ENCODE results near the gene DNAJC6. TPM values are rescaled to one million over a fixed set of nuclear protein-coding genes. Genes with fewer than 3 reads are reported as not detected.

DNAJC6 gene
- total RNA-seq, 2 donors from 2014 or later: 1.3 to 2.2 TPM

DNA sequence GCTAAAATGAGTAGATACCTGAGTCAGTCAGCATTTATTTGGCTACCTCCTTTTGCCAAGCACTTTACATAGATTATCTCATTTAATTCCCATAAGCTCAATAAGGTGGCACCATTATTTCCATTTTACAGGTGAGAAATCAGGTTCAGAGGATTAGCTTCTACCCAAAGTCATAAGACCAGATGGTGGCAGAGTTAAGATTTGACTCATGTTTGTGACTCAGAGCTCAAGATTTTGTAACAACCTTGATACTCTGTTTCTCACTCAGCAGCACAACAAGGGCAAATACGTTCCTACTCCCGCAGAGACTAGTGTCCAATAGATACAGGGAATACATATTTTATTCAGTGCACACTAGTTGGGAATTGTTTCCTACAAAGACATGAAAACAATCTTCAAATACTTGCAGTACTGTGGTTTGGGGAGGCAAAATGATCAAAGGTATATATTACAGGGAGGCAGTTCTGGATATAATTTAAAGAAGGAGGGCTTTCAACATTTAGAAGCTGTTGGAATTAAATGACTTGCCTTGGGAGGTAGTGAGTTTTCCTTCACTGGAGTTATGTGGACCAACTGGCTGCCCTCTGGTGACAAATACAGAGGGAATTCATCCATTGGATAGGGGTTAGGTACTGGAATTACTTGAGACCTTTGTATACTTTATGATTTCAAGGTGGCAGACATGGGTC is 114.7 kb downstream of the DNAJC6 start:
- H3K36me3 ChIP-seq: peaks cover 8% of the 10 kb centered on the region
- H3K9me3 ChIP-seq: no peaks in the 10 kb centered on the region
- H3K4me3 ChIP-seq: no peak overlapping the region
- TF ChIP-seq, protein P1, sequence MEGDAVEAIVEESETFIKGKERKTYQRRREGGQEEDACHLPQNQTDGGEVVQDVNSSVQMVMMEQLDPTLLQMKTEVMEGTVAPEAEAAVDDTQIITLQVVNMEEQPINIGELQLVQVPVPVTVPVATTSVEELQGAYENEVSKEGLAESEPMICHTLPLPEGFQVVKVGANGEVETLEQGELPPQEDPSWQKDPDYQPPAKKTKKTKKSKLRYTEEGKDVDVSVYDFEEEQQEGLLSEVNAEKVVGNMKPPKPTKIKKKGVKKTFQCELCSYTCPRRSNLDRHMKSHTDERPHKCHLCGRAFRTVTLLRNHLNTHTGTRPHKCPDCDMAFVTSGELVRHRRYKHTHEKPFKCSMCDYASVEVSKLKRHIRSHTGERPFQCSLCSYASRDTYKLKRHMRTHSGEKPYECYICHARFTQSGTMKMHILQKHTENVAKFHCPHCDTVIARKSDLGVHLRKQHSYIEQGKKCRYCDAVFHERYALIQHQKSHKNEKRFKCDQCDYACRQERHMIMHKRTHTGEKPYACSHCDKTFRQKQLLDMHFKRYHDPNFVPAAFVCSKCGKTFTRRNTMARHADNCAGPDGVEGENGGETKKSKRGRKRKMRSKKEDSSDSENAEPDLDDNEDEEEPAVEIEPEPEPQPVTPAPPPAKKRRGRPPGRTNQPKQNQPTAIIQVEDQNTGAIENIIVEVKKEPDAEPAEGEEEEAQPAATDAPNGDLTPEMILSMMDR (IDR thresholded peaks at IDR 0.05): no peak
- H3K4me1 ChIP-seq: peaks cover 10% of the 10 kb centered on the region
- DNase-seq: no peak
- no peak overlapping the region for H3K27ac ChIP-seq
- intact Hi-C loops (cut with DNase I): no loop called here
- H3K9ac ChIP-seq (ENCODE audit: low read depth in 2 of 2, low read length in 2 of 2): no peak overlapping the region
- no peaks in the 10 kb centered on the region for H3K27me3 ChIP-seq

DNA sequence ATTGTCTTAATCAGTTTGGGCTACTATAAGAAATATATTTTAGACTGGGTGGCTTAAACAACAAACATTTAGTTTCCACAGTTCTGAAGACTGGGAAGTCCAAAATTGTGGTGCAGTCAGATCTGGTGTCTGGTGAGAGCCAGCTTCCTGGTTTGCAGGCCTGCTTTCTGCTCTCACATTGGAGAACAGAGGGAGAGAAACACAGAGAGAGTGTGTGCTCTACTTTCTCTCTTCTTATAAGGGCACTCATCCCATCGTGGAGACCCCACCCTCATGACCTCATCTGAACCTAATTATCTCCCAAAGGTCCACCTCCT is 115.2 kb downstream of the DNAJC6 start:
- TF ChIP-seq, protein P1 (IDR thresholded peaks at IDR 0.05): no peak
- no peak overlapping the region for H3K4me3 ChIP-seq
- no peak overlapping the region for H3K27ac ChIP-seq
- intact Hi-C loops (cut with DNase I): no loop called here
- no peaks in the 10 kb centered on the region for H3K9me3 ChIP-seq
- H3K27me3 ChIP-seq: no peaks in the 10 kb centered on the region
- no peak overlapping the region for H3K9ac ChIP-seq (ENCODE audit: low read depth in 2 of 2, low read length in 2 of 2)
- peaks cover 8% of the 10 kb centered on the region for H3K36me3 ChIP-seq
- H3K4me1 ChIP-seq: peaks cover 10% of the 10 kb centered on the region
- DNase-seq: no peak

DNA sequence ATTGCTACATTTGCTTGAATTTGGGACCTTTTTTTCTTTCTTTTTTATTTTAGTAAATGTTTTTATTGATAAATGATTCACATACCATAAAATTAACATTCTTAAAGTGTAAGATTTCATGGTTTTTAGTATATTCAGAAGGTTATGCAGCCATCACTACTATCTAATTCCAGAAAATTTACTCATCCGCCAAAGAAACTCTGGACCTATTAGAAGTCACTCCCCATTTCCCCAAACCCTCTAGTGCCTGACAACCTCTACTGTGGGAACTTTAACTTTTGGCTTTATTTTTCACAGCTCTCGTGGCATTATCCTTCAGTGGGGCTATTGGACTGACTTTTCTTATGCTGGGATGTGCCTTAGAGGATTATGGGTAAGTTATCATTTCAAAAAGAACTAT is 115.7 kb downstream of the DNAJC6 start:
- Histone ChIP-seq H3K4me3 (no peak overlapping the region), H3K9me3 (no peaks in the 10 kb centered on the region), H3K27ac (no peak overlapping the region), H3K9ac (ENCODE audit: low read depth in 2 of 2, low read length in 2 of 2) (no peak overlapping the region), H3K27me3 (no peaks in the 10 kb centered on the region), H3K36me3 (peaks cover 8% of the 10 kb centered on the region), H3K4me1 (peaks cover 10% of the 10 kb centered on the region)
- intact Hi-C loops (cut with DNase I): no loop called here
- no peak for DNase-seq
- TF ChIP-seq, protein P1 (IDR thresholded peaks at IDR 0.05): no peak

DNA sequence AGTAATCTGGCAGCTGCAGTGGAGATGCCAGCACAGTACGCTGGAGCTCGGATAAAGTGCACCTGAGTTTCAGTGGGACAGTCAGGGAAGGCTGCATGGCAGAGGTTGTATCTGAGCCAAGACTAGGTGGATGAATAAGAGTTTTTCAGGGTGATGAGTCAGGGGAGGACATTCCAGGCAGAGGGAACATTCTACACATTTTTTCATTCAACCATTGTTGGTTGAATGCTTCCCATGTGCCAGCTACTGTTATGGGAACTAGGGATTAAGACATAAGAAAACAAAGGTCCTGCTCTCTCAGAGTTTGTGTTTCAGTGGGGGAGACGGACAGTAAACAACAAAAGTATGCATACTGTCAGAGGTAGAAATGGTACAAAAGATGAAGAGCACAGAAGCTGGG is 116.4 kb downstream of the DNAJC6 start:
- TF ChIP-seq, protein P1 (IDR thresholded peaks at IDR 0.05): no peak
- Histone ChIP-seq H3K9me3 (no peaks in the 10 kb centered on the region), H3K4me3 (no peak overlapping the region), H3K36me3 (peaks cover 8% of the 10 kb centered on the region), H3K27ac (no peak overlapping the region), H3K27me3 (no peaks in the 10 kb centered on the region), H3K9ac (ENCODE audit: low read depth in 2 of 2, low read length in 2 of 2) (no peak overlapping the region), H3K4me1 (peaks cover 10% of the 10 kb centered on the region)
- intact Hi-C loops (cut with DNase I): no loop called here
- no peak for DNase-seq

DNA sequence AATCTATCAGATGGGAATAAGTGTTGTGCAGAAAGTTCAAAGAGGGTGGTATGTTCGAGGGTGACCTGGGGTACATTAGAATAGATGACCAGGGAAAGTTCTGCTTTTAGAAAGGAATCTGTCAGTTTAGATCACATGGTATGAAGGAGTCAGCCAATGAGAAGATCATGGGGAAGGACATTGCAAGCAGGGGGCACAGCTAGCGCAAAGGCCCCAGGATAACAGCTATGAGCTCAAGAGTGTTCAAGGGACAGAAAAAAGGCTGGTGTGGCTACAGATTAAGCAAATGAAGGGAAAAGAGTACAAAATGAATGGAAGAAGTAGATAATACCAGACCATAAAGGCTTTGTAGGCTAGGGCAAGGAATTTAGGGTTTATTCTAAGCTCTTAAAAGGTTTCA is 119.7 kb downstream of the DNAJC6 start:
- Histone ChIP-seq H3K27ac (no peak overlapping the region), H3K4me3 (no peak overlapping the region), H3K27me3 (no peaks in the 10 kb centered on the region), H3K36me3 (peaks cover 10% of the 10 kb centered on the region), H3K9me3 (no peaks in the 10 kb centered on the region), H3K9ac (ENCODE audit: low read depth in 2 of 2, low read length in 2 of 2) (no peak overlapping the region), H3K4me1 (no peaks in the 10 kb centered on the region)
- TF ChIP-seq, protein P1 (IDR thresholded peaks at IDR 0.05): no peak
- intact Hi-C loops (cut with DNase I): no loop called here
- no peak for DNase-seq

All from colonic mucosa (tissue), 4 donors.